Measurements from ENCODE around the gene HIF3A. TPM values are rescaled to one million over a fixed set of nuclear protein-coding genes. Genes with fewer than 3 reads are reported as not detected.

Gene HIF3A
- total RNA-seq, 1 donor from 2014 or later: 87.7 TPM

DNA sequence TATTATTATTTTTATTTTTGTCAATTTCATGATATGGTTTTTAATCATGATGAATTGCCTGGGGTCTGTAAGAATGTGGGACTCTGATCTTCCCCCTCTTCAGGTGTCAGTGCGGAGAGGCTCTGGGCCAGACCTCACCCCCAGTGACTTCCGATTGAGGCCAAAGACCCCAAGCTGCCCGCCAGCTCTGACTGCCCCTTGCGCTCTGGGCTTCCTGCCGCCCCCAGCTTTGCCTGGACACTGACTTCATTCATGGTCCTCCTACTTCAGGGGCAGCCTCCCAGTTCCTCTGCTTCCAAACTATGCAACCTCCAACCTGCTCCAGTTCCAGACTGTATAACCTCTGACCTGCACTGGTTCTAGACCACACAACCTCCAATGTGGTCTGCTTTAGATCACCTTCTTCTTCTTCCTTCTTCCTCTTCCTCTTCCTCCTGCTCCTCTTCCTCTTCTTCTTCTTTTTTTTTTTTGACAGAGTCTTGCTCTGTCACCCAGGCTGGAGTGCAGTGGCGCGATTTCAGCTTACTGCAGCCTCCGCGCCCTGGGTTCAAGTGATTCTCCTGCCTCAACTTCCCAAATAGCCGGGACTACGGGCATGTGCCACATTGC, 43.3 kb downstream of the HIF3A start:
- TF ChIP-seq, protein P1, sequence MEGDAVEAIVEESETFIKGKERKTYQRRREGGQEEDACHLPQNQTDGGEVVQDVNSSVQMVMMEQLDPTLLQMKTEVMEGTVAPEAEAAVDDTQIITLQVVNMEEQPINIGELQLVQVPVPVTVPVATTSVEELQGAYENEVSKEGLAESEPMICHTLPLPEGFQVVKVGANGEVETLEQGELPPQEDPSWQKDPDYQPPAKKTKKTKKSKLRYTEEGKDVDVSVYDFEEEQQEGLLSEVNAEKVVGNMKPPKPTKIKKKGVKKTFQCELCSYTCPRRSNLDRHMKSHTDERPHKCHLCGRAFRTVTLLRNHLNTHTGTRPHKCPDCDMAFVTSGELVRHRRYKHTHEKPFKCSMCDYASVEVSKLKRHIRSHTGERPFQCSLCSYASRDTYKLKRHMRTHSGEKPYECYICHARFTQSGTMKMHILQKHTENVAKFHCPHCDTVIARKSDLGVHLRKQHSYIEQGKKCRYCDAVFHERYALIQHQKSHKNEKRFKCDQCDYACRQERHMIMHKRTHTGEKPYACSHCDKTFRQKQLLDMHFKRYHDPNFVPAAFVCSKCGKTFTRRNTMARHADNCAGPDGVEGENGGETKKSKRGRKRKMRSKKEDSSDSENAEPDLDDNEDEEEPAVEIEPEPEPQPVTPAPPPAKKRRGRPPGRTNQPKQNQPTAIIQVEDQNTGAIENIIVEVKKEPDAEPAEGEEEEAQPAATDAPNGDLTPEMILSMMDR (IDR thresholded peaks at IDR 0.05; ENCODE audit: borderline replicate concordance): no peak
- Histone ChIP-seq H3K27ac (replicated peaks) (no peak overlapping the region), H3K4me1 (no peaks in the 10 kb centered on the region), H3K36me3 (peaks cover 75% of the 10 kb centered on the region), H3K4me3 (no peak overlapping the region), H3K9me3 (replicated peaks) (no peaks in the 10 kb centered on the region), H3K27me3 (ENCODE audit: low read depth) (no peaks in the 10 kb centered on the region)
- intact Hi-C loops (cut with micrococcal nuclease): no loop called here
- DNase-seq: no peak

DNA sequence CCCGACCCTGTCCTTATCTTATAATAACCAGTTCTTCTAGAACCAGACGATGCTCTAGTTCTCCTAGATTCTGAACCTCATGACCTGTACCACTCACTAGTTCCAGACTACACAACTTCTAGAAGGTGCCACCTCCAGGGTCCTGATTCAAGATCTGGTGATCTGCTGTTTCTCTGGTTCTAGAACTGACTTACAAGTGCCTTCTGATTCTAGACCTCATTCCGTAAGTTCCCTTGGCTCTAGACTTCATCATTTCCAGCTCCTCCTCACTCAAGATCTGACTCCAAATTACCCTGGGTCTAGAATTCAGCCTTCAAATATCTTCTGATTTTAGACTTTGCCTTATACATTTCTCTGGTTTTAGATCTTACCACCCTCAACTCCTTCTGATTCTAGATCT, 45.1 kb downstream of the HIF3A start:
- Histone ChIP-seq H3K36me3 (peaks cover 57% of the 10 kb centered on the region), H3K9me3 (replicated peaks) (no peaks in the 10 kb centered on the region), H3K27me3 (ENCODE audit: low read depth) (no peaks in the 10 kb centered on the region), H3K4me3 (no peak overlapping the region), H3K4me1 (peaks cover 13% of the 10 kb centered on the region), H3K27ac (replicated peaks) (no peak overlapping the region)
- no peak for DNase-seq
- TF ChIP-seq, protein P1 (IDR thresholded peaks at IDR 0.05; ENCODE audit: borderline replicate concordance): no peak
- intact Hi-C loops (cut with micrococcal nuclease): no loop called here

DNA sequence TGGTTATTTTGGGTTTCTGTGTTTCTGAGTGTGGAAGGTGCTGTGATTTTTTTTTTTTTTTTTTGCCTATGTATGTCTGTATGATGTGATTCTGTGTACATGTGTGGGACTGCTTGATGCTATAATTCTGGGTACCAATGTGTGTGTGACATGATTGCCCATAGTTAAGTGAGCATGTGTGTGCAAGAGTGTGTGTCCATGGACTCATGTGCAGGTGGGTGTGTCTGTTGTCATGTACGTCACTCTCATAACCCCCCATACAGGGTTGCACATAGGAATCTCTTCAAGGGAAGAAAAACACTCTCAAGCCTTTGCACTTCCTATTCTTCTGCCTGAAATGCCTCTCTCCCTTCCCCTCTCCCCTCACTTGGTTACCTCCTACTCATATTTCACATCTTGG, 47.5 kb downstream of the HIF3A start:
- TF ChIP-seq, protein P1 (IDR thresholded peaks at IDR 0.05; ENCODE audit: borderline replicate concordance): no peak
- H3K9me3 ChIP-seq (replicated peaks): no peaks in the 10 kb centered on the region
- intact Hi-C loops (cut with micrococcal nuclease): no loop called here

DNA sequence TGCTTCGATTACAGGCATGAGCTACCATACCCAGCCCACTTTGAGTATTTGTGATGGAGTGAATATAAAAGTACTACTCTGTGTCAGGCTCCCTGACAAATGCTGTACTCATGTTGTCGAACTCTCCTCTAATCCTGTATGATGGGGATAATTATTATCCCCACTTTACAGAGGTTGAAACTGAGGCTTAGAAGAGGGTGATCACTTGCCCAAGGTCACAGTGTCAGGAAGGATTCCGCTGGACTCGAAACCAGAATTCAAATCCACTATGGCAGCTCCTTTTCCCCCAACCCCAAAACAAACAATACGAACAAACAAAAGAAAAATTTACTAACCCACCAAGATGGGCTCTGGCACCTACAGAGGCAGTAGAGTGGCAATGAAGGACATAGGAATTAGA, 48.3 kb downstream of the HIF3A start:
- Histone ChIP-seq H3K36me3 (peaks cover 25% of the 10 kb centered on the region), H3K4me3 (no peak overlapping the region), H3K27ac (replicated peaks) (peak overlapping the region; percentile 93), H3K27me3 (ENCODE audit: low read depth) (no peaks in the 10 kb centered on the region), H3K4me1 (peaks cover 45% of the 10 kb centered on the region), H3K9me3 (replicated peaks) (no peaks in the 10 kb centered on the region)
- TF ChIP-seq, protein P1 (IDR thresholded peaks at IDR 0.05; ENCODE audit: borderline replicate concordance): no peak
- no peak for DNase-seq
- intact Hi-C loops (cut with micrococcal nuclease): no loop called here

More for the DNA sequence above, 47.5 kb downstream of the HIF3A start:
- no peaks in the 10 kb centered on the region for H3K27me3 ChIP-seq (ENCODE audit: low read depth)
- peaks cover 37% of the 10 kb centered on the region for H3K4me1 ChIP-seq
- peaks cover 33% of the 10 kb centered on the region for H3K36me3 ChIP-seq
- no peak overlapping the region for H3K4me3 ChIP-seq
- no peak overlapping the region for H3K27ac ChIP-seq (replicated peaks)
- no peak for DNase-seq

DNA sequence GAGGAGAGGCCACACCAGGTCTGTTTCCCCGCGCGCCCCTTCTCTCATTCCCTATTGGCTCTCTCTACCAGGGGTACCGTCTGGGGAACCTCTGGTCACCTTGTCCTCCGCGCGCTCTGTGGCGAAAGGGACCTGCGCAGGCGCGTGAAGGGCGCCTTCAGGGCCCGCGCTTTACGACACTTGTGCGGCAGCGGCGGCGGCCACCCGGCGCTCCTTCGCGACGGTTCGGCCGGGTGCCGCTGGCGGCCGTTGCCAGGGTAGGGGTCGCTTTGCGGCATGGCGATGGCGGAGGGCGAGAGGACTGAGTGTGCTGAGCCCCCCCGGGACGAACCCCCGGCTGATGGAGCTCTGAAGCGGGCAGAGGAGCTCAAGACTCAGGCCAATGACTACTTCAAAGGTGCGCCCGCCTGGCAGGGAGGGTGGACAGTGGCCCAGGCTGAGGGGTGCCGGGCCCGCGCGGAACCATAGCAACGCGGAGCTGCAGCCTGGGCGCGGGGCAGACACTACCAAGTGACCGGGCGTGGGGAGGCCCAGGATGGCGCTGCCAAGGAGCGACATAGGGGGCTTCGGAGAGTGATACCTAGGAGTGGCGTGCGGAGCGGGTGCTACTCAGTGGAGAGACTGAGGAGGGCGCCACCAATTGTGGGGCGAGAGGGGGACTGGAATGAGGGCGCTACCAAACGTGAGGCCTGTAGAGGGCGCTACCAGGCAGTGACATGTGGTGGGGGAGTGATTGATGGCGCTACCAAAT, 50.2 kb downstream of the HIF3A start, which contains the start of gene PPP5C:
TSS of gene PPP5C (plus strand) at position 267 of the 751 bp plus-strand sequence. CDS start at position 277, 10 bp downstream.
- Histone ChIP-seq H3K4me3 (peak within 1 kb of the TSS; percentile 100), H3K27ac (replicated peaks) (peak within 1 kb of the TSS; percentile 93), H3K4me1 (peaks cover 64% of the 10 kb centered on the region), H3K9me3 (replicated peaks) (no peaks in the 10 kb centered on the region), H3K36me3 (peaks cover 7% of the 10 kb centered on the region), H3K27me3 (ENCODE audit: low read depth) (no peaks in the 10 kb centered on the region)
- intact Hi-C loops (cut with micrococcal nuclease): no loop called here
- TF ChIP-seq, protein P1 (IDR thresholded peaks at IDR 0.05; ENCODE audit: borderline replicate concordance): peak; percentile 61
- peak; percentile 93 for DNase-seq

All from left ventricle myocardium inferior (tissue), 1 donor.